ENCODE measurements around the gene RBKS. TPM values are rescaled to one million over a fixed set of nuclear protein-coding genes. Genes with fewer than 3 reads are reported as not detected.
A peak's percentile ranks its signal among the peaks of the same experiment; 100 is the strongest.

The RBKS gene
- total RNA-seq, 4 donors from 2014 or later: 0.63 to 5.8 (median 2.5) TPM

DNA sequence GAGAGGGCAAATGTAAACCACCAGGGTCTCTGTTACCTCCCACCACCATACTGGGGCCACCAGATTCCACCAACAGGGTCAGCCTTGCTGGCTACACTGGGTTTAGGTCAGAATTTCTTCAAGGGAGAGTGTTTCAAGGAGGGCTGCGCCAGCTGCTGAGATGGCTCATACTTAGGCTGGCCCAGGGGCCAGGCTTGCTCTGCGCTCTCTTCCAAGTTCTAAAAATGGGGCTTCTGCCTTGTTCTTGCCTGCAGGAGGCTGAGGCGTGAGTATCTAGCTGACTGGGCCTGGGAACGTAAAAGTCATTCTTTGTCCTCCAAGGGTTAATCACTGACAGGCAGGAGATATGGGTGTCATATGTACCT, 90.6 kb downstream of the RBKS start:
- TF ChIP-seq POLR2AphosphoS5 (IDR thresholded peaks at IDR 0.05): no peak
- TF ChIP-seq, protein P1, sequence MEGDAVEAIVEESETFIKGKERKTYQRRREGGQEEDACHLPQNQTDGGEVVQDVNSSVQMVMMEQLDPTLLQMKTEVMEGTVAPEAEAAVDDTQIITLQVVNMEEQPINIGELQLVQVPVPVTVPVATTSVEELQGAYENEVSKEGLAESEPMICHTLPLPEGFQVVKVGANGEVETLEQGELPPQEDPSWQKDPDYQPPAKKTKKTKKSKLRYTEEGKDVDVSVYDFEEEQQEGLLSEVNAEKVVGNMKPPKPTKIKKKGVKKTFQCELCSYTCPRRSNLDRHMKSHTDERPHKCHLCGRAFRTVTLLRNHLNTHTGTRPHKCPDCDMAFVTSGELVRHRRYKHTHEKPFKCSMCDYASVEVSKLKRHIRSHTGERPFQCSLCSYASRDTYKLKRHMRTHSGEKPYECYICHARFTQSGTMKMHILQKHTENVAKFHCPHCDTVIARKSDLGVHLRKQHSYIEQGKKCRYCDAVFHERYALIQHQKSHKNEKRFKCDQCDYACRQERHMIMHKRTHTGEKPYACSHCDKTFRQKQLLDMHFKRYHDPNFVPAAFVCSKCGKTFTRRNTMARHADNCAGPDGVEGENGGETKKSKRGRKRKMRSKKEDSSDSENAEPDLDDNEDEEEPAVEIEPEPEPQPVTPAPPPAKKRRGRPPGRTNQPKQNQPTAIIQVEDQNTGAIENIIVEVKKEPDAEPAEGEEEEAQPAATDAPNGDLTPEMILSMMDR (IDR thresholded peaks at IDR 0.05): no peak
- TF ChIP-seq EP300 (IDR thresholded peaks at IDR 0.05): no peak
- no peak for TF ChIP-seq POLR2A (IDR thresholded peaks at IDR 0.05; ENCODE audit: low read depth)
- Histone ChIP-seq H3K27ac (replicated peaks in 1 of 4) (peak overlapping the region; percentile 86 to 94 (median 89)), H3K36me3 (no peaks in the 10 kb centered on the region), H3K4me3 (no peak overlapping the region), H3K9me3 (no peaks in the 10 kb centered on the region), H3K4me1 (peaks cover 59 to 86% (median 68%) of the 10 kb centered on the region in 4 donors), H3K27me3 (no peaks in the 10 kb centered on the region)
- WGBS: 65% methylated on average over 4 of the region's 4 CpGs
- DNase-seq (ENCODE audit: extremely low spot score): no peak
- intact Hi-C loops (cut with DNase I): loop anchor here (5.0 kb wide), 1 partner anchor 92 kb away; no protein-coding TSS in a partner anchor

GRCh38 chr2:27798948-27799645, 91.1 kb downstream of the RBKS start:
- peak; percentile 91 for DNase-seq (ENCODE audit: extremely low spot score)
- WGBS: 45% methylated on average over 11 of the region's 11 CpGs

GRCh38 chr2:27798486-27798885, 91.7 kb downstream of the RBKS start:
- Histone ChIP-seq H3K9me3 (no peaks in the 10 kb centered on the region), H3K4me1 (peaks cover 59 to 81% (median 69%) of the 10 kb centered on the region in 4 donors), H3K27me3 (no peaks in the 10 kb centered on the region), H3K4me3 (no peak overlapping the region), H3K27ac (replicated peaks in 1 of 4) (peak overlapping the region; percentile 86 to 94 (median 89)), H3K36me3 (no peaks in the 10 kb centered on the region)
- intact Hi-C loops (cut with DNase I): loop anchor here (5.0 kb wide), 1 partner anchor 91 kb away; no protein-coding TSS in a partner anchor
- 88% methylated on average over 7 of the region's 7 CpGs for WGBS
- TF ChIP-seq EP300 (IDR thresholded peaks at IDR 0.05): no peak
- TF ChIP-seq, protein P1 (IDR thresholded peaks at IDR 0.05): no peak
- TF ChIP-seq POLR2AphosphoS5 (IDR thresholded peaks at IDR 0.05): no peak
- TF ChIP-seq POLR2A (IDR thresholded peaks at IDR 0.05; ENCODE audit: low read depth): no peak
- DNase-seq (ENCODE audit: extremely low spot score): no peak

More at GRCh38 chr2:27798948-27799645, 91.1 kb downstream of the RBKS start:
- Histone ChIP-seq H3K36me3 (no peaks in the 10 kb centered on the region), H3K27me3 (no peaks in the 10 kb centered on the region), H3K4me3 (no peak overlapping the region), H3K4me1 (peaks cover 59 to 83% (median 69%) of the 10 kb centered on the region in 4 donors), H3K27ac (replicated peaks in 1 of 4) (peak overlapping the region; percentile 86 to 94 (median 89)), H3K9me3 (no peaks in the 10 kb centered on the region)
- TF ChIP-seq, protein P1 (IDR thresholded peaks at IDR 0.05): no peak
- TF ChIP-seq POLR2AphosphoS5 (IDR thresholded peaks at IDR 0.05) (peak; percentile 73 to 91), EP300 (IDR thresholded peaks at IDR 0.05) (peak; percentile 98)
- intact Hi-C loops (cut with DNase I): loop anchor here (5.0 kb wide), 1 partner anchor 92 kb away; no protein-coding TSS in a partner anchor

GRCh38 chr2:27797841-27798240, 92.3 kb downstream of the RBKS start:
- WGBS: 92% methylated on average over 4 of the region's 4 CpGs
- no peak for DNase-seq (ENCODE audit: extremely low spot score)
- intact Hi-C loops (cut with DNase I): loop anchor here (5.0 kb wide), 1 partner anchor 91 kb away; no protein-coding TSS in a partner anchor
- TF ChIP-seq, protein P1 (IDR thresholded peaks at IDR 0.05): no peak
- TF ChIP-seq POLR2AphosphoS5 (IDR thresholded peaks at IDR 0.05) (no peak), EP300 (IDR thresholded peaks at IDR 0.05) (no peak), POLR2A (IDR thresholded peaks at IDR 0.05; ENCODE audit: low read depth) (no peak)
- Histone ChIP-seq H3K4me1 (peaks cover 59 to 81% (median 68%) of the 10 kb centered on the region in 4 donors), H3K9me3 (no peaks in the 10 kb centered on the region), H3K4me3 (no peak overlapping the region), H3K36me3 (no peaks in the 10 kb centered on the region), H3K27me3 (no peaks in the 10 kb centered on the region), H3K27ac (replicated peaks in 1 of 4) (peak overlapping the region; percentile 86 to 94 (median 89))

Data from esophagus muscularis mucosa (tissue), 4 donors.